NCI-H1417 treated with DMSO at 0.1 percent for 48 hours (cell line): ENCODE measurements around the gene NF2.
"Not testable (repeated sequence)": the region's sequence is repeated elsewhere in the genome, so short reads cannot be mapped to it uniquely, and the experiment has no call there.

Experiments
- DNase-seq: peaks from one replicate; lab custom pipeline; 2025; lab: John Stamatoyannopoulos, UW

NF2 gene

DNA sequence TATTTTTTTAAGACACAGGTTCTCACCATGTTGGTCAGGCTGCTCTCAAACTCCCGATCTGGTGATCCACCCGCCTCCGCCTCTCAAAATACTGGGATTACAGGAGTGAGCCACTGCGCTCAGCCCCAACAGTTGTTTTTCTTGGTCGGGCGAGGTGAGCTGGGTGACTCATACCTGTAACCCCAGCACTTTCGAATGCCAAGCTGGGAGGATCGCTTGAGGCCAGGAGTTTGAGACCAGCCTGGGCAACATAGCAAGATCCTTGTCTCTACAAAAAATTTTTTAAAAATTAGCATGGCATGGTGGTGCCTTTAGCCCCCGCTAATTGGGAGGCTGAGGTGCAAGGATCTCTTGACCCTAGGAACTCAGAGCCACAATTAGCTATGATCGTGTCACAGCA lies 7.0 kb upstream of the NF2 start:
- DNase-seq, result no peak

DNA sequence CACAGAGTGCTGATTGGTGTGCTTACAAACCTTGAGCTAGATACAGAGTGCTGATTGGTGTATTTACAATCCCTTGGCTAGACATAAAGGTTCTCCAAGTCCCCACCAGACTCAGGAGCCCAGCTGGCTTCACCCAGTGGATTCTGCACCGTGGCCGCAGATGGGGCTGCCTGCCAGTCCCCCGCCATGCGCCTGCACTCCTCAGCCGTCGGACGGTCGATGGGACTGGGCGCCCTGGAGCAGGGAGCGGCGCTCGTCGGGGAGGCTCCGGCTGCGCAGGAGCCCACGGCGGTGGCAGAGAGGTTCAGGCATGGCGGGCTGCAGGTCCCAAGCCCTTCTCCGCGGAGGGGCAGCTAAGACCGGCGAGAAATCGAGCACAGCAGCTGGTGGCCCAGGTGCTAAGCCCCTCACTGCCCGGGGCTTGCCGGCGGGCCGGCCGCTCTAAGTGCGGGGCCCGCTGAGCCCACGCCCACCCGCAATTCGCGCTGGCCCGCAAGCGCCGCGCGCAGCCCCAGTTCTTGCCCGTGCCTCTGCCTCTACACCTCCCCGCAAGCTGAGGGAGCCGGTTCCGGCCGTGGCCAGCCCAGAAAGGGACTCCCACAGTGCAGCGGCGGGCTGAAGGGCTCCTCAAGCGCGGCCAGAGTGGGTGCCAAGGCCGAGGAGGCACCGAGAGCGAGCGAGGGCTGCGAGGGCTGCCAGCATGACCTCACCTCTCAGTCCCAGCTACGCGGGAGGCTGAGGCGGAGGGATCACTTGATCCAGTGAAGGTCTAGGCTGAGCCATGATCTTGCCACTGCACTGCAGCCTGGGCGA lies 5.4 kb upstream of the NF2 start:
- not testable (repeated sequence) for DNase-seq

DNA sequence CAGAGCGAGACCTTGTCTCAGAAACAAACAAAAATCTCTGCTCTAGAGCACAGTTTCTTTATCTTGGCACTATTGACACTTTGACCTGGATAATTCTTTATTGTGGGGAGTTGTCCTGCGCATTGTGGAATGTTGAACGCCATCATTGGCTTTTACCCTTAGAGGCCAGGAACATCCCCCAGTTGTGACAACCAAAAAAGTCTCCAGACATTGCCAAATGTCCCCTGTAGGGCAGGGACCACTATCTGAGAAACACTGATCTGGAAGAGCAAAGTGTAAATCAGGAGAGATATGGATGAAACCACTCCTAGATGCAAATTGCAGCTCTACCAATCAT lies 4.8 kb upstream of the NF2 start:
- no peak for DNase-seq

DNA sequence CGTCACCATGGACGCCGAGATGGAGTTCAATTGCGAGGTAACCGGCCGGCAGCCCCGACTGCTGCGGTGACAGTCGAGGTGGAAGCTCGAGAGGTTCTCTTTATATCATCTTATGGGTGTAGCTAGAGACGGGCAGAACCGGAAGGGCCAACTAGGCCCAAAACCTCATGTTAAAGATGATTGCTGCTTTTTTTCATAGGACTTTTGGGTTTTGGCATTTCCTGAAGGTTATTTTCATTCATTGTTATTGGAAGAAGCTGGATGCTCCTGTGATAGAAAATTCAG lies 585 bp downstream of the NF2 start:
- DNase-seq, result no peak

DNA sequence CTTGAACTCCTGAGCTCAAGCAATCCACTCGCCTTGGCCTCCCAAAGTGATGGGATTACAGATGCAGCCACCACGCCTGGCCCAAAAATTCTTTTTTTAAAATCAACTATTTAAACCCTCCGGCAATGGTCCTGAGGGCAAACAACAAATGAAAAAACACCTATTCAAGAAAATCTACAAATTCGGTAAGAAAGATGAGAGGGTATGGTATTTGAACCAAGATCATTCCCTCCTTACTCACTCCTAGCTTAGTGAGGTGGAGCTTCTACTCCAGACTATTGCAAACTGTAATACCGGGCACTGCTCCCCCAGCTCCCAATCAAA lies 2.1 kb downstream of the NF2 start:
- no peak for DNase-seq

DNA sequence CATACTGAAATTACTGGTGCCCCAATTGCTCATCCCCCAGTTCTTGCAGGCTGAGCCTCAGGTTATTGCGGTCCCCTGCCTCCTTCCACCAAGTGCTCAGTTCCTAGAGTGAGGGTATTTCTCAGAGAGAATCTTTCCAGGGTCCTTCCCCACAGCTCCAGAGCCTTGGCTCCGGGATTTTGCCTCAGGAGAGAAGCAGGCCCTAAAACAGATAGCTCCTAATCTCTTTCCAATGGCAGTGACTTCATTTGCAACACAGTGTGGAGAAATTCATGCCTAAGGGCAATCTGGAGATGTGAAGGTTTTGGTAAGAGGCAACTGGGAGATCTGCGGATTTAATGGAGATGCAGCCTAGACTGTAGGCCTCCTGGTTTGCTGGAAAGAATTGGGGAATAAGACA lies 2.9 kb downstream of the NF2 start:
- DNase-seq, result no peak

DNA sequence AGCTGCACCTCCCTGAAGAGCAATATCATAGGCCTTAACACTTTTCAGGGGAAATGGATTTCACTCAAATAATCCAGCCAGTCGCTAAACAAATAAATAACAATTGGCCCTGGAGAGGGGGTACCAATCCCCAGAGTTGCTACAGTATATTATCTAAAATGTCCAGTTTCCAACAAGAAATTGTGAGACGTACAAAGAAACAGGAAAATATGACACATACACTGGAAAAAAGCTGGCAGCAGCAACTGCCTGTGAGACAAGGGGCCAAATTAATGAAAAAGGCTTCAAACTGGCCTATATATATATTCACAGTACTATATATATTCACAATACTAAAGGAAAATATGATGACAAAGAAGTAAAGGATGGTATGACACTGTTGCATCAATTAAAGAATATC lies 4.0 kb downstream of the NF2 start:
- DNase-seq, result no peak

DNA sequence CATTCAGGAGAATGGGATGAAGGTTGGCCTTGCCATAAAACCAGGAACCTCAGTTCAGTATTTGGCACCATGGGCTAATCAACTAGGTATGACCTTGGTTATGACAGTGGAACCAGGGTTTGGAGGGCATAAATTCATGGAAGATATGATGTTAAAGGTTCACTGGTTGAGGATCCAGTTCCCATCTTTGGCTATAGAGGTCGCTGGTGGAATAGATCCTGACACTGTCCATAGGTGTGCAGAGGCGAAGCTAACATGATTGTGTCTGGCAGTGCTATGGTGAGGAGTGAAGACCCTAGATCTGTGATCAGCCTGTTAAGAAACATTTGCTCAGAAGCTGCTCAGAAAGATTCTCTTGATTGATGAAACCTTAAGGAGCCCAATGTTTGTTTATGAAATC lies 5.7 kb downstream of the NF2 start:
- no peak for DNase-seq

DNA sequence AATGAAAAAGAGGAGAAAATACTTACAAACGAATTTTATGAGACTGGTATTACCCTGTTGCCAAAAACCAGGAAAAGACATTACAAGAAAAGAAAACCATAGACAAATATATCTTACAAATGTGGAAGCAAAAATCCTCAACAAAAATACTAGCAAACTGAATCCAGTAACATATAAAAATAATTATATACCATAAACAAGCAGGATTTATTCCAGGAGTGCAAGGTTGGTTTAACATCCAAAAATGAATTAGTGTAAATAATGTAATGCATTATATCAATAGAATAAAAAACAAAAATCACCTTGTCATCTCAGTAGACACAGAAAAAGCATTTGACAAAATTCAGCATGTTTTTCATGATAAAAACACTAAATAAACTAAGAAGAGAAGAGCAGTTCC lies 7.3 kb downstream of the NF2 start:
- DNase-seq, result no peak

DNA sequence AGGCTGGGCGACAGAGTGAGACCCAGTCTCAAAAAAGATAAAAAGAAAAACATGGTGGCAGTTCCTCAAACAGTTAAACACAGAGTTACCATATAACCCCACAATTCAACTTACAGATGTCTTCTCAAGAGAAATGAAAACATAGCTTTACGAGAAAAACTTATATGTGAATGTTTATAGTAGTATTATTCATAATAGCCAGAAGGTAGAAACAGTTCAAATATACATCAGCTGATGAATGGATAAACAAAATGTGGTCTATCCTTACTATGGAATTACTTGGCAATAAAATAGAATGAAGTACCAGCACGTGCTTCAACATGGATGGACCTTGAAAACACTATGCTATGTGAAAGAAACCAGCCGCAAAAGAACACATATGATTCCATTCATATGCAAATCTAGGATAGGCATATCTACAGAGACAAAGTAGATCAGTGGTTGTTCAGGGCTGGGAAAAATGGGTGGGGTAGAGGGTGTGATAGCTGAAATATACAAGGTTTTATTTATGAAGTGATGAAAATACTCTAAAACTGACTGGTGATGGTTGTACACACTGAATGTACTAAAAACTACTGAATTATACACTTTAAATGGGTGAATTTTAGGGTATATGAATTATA lies 12.4 kb downstream of the NF2 start:
- no peak for DNase-seq

DNA sequence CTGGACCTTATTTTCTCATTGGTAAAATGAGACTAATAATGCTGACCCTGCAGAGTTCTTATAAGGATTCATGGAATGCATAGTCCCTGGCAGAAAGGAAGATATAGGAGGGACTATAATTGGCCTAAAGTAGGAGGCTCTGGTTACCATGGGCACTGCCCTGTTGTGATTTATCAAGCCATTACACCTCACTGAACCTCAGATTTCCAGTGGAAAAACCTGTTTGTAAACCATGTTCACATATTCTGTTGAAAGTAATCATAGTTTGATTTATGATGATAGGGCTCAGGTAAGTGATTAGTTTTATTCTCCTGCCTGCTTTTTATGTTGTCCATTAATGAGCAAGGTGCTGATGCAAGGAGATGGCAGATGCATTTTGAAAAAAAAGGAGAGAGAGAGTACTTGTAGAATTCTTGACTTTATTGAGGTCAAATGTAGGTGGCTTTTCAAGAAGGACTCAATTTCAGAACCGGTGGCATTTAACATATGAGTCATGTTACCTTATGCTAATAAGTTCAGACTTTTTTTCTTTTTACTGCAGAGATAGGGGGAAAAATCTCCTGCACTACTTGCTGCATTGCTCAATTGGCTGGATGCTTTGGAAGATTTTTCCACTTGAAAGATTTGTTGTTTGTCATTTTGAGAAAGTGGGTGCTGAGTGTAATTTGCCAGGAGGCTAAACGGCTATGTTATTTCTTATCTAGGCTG lies 14.6 kb downstream of the NF2 start:
- no peak for DNase-seq

DNA sequence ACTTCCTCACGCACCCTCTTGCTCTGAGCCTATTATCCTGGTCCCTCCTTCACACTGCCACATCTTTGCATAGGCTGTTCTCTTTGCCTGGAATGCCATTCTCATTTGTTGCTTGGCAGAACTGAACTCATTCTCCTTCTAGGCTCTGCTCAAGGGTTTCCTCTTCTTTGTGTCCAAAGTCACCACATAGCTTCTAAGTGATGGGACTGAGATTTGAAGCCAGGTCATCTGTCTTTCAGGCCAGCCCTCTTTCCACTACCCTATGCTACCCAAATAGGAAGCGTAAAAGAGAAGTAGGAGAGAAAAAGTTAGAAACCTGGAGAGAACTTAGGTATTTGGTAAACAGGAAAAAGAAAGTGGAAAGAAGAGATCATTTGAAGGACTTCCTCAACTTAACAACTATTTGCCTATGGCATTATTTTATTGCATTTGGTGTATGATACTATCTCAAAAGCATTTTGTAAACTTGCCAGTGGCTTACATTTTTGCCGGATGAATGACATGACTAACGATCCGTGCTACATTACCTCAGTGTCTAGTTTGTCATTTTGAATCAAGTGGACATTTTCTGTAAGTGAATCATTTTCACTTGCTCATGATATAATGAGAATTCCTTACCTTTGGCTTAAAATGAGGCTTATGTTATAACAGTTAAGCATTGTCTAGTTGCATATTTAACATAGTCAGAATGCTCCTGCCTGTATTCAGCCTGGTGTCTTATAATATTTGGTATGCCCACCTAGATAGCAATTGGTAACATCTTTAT lies 18.5 kb downstream of the NF2 start:
- no peak for DNase-seq

DNA sequence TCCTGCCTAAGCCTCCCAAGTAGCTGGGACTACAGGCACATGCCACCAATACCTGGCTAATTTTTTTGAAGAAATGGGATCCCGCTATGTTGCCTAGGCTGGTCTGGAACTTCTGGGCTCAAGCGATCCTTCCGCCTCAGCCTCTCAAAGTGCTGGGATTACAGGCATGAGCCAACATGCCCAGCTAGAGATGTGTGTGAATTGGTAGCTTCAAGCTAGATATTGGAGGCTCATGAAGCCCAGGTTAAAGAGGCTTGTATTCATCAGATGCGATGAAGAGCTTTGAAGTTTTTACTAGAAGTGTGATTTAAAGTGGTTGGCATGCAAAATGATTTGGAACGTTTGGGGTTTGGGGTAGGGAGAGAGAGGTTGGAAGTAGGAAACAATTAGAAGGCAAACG lies 19.6 kb downstream of the NF2 start:
- no peak for DNase-seq

DNA sequence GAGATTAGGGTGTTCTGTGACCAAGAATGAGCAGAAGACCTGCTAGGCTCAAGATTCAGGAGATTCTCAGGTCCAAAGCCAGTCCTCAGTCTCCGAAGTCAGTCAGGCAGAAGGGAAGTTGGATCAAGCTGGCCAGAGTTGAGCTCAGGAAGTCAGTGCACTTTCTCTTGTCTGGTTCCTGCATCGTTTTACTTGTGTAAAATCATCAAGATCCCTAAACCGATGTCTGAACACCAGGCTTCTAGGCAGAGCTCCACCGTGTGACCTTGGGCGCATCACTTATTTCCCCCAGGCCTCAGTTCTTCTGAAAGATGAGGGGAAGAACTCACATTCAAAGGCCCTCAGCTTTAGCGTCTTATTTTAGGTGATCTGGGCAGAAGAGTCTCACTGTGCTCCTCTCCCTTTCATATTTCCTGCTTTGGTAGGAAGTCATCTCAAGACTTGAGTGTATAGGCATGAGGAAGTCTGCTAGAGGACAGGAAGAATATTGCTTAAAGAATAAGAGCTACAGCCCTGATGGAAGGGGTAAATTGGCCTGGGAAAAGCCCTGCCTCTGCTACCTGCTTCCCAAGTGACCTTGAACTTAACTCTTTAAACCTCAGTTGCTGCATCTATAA lies 20.2 kb downstream of the NF2 start:
- DNase-seq, result no peak

DNA sequence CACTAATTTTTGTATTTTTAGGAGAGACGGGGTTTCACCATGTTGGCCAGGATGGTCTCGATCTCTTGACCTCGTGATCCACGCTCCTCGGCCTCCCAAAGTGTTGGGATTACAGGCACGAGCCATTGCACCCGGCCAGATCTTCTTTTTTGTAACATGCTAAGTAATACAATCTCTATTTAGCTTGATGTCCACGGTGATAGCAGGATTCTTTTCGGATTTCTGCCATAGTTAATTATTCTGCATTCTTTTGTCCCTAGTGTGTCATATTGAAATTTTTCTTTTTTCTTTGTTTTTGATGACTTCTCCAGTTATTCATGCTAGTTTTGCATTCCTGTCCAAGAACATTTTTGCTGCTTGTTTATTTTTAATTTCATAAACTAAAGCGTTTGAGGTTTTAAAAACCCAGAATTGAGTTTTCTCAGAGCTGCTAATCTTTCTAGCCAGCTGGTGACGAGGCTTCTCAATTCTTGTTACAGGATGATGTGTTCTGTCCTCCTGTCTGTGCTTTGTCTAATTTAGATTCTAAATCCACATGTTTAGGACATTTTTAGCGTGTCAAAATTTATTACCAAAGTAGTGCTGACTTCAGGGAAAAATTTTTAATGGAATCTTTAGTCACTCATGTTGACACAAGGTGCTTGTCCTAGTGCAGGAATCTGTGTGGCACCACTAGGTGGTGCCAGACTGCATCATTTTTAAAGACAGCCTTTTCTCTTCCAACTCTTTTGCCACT lies 21.8 kb downstream of the NF2 start:
- DNase-seq, result no peak

DNA sequence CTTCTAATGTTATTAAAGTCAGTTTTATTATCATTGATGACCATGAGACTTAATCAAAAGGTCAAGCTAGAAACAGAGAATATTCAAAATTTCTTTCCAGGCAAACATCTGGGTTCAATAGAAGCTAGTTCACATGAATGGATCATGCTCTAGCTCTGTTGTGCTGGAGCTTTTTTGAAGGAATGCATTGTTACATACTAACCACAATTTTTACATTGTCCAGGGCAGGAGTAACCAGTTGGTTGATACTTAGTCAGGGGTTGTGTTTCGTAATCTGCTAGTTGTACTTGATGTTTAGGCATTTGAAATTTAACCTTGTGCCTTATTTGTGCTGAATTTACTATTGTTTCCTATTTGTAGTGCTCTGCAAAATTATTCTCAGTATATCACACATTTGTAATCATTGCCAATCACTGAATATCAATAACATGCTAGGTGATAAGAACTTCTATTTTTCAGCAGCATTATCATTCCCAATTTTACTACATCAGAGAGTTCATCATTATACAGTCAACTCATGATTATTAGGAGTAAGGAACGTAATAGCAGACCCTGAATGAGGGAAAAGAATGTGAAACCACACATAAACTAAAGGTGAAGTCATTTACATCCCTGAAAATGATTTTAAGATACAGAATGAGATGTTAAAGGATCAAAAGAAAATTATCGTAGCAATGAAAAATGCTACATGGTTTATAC lies 23.2 kb downstream of the NF2 start:
- no peak for DNase-seq

DNA sequence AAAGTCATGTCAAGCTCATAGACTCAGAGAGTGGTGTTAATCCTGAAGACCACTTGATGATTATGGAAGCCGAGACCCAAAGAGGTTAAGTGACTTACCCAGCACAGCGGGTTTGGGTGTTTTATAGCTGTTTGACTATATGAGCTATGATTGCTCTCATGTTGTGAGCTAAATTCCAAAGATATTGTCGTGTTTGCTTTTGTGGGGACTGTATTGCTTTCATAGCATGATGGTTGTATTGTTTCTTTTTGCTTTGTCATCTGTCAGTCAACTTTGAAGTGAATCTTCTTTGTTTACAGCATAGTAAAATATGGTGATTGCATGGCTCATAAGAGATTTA lies 23.7 kb downstream of the NF2 start:
- no peak for DNase-seq

DNA sequence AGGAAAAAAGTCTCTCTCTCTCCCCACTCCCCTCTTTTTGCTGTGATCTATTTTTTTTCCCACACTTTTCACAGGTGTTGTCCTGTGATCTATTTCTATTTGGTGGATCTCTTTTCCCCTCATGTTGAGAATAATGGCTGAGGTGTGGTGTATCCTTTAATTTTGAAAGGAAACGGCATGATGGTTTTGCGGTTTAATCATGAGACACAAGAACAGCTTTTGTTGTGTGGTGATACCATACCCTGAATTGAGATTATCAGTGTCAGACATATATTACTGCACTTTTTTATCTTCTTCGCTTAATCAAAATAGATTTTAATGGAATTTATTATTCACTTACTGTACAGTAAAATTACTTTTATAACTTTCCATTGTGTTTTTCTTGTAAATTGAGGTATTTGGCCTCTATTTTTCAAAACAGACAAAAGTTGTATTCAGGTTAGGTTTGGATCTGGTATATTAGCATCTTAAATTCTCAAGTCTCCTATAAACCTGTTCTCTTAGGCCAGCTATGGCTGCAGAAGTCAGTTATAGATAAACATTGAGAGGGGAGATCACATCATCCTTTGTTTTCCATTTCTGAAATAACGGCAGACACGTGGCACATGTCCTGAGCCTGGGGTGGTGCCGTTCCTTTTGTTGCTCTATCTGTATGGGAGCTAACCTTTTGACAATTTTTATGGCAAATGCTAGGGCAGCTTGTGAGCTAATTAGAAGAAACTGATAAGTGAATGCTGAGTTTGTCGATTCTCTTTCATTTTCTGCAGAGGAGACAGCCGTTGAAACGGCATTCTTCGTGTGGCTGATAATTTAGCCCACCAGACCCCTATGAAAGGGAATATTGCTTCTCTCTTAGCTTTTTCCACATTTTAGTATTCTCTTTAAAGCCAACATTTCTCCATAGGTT lies 25.8 kb downstream of the NF2 start:
- DNase-seq, result no peak

DNA sequence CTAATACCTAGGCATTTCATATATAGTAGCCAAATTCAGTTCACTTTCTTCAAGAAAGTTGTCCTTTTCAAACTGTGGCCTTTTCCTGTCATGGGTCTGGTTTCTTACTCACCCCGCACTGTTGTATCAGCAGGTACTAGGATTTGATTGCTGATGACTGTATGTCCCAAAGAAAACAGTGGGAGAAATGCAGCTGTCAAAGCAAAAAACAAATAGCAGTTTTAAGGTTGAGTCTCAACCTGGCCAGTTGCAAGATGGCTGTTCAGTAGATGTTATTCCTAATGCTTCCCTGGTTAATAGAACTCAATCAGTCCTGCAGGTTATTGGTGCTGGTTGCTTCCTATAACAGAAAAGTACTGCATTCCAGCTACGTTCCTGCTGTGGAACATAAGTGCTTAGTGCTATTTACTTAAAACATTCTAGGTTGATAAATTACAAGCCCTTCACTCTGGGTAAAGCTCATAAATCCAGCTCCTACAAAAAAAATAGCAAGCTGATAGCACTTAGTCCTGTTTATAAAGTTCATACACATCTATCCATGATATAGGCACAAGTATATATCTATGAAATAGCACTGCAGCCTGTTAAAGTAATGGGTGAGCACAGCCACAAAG lies 26.6 kb downstream of the NF2 start:
- DNase-seq, result no peak

DNA sequence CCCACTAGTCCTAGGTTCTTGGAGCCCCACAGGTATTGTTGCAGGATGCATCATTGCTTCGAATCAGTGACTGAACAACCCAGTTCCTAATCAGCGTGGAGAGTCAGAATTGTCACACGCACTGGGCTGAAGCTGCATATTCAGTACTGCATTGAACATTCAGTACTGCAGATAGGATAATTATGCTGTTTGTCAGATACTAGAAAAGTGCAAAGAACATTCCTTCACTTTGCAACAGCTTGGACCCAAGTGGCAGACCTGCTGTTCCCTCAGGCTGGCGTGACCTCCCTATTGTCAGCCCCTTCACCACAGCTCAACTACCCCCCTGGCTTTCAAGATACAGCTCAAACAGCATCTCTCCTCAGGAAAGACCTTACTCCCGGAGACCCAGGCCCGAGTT lies 27.6 kb downstream of the NF2 start:
- no peak for DNase-seq
